ENCODE data around the gene HOPX.

HOPX gene

DNA sequence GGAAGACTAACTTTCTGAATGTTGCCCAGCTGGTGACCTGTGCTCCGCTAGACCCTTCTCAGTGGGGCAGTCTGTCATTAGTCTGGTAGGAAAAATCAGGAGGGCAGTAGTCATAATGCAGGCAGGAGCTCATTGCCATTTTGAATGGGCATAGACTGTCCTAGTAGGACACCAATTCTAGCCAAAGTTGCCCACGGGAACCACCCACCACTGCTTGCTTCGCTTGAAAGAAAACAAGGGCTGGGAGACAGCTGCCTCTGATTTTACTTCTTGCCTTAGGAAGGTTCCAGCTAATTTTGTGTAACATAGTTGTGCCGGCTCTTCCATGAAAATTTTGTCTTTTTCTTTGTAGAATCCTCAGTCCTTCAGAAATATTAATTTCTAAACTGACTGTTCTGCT, 23.3 kb downstream of the HOPX start:
- H3K27ac ChIP-seq (ENCODE audit: low read depth, low read length), result no peak overlapping the region
- no peaks in the 10 kb centered on the region for H3K36me3 ChIP-seq (ENCODE audit: control insufficient read depth in 1 of 2, insufficient read depth in 2 of 2, low read length in 2 of 2)
- no peak overlapping the region for H3K9ac ChIP-seq (ENCODE audit: low read depth in 1 of 2, low read length in 2 of 2)
- no peaks in the 10 kb centered on the region for H3K9me3 ChIP-seq (ENCODE audit: control insufficient read depth in 1 of 2, low read length in 2 of 2)
- H3K27me3 ChIP-seq (ENCODE audit: control insufficient read depth in 1 of 2, insufficient read depth in 2 of 2, low read length in 2 of 2), result peaks cover 12 to 30% of the 10 kb centered on the region in 2 donors
- H3K4me3 ChIP-seq (ENCODE audit: low read depth in 1 of 2, low read length in 2 of 2), result no peak overlapping the region
- peaks cover 20 to 24% of the 10 kb centered on the region in 2 donors for H3K4me1 ChIP-seq (ENCODE audit: control insufficient read depth in 1 of 2, insufficient read depth in 2 of 2, low read length in 2 of 2)

DNA sequence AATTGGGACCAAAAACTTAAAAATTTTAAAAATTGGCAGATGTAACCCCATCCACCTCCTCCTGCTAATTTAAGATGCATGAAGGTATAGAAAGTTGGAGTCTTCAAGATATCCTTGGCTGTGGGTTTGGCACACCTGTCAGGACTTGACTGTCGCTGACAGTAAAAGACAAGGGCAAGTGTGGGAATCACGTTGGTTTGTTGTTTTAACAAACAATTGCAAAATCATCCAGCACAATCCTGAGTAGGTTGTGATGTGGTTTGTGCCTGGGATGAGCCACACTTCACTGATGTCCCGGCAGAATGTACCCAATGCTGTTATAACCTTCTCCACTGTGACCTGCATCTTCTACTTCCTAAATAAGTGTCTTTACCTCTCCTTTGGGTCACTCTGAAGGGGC, 24.0 kb downstream of the HOPX start:
- H3K27ac ChIP-seq (ENCODE audit: low read depth, low read length), result no peak overlapping the region
- H3K4me1 ChIP-seq (ENCODE audit: control insufficient read depth in 1 of 2, insufficient read depth in 2 of 2, low read length in 2 of 2), result peaks cover 20 to 24% of the 10 kb centered on the region in 2 donors
- H3K9ac ChIP-seq (ENCODE audit: low read depth in 1 of 2, low read length in 2 of 2), result no peak overlapping the region
- peaks cover 12 to 30% of the 10 kb centered on the region in 2 donors for H3K27me3 ChIP-seq (ENCODE audit: control insufficient read depth in 1 of 2, insufficient read depth in 2 of 2, low read length in 2 of 2)
- no peaks in the 10 kb centered on the region for H3K36me3 ChIP-seq (ENCODE audit: control insufficient read depth in 1 of 2, insufficient read depth in 2 of 2, low read length in 2 of 2)
- H3K4me3 ChIP-seq (ENCODE audit: low read depth in 1 of 2, low read length in 2 of 2), result no peak overlapping the region
- no peaks in the 10 kb centered on the region for H3K9me3 ChIP-seq (ENCODE audit: control insufficient read depth in 1 of 2, low read length in 2 of 2)

DNA sequence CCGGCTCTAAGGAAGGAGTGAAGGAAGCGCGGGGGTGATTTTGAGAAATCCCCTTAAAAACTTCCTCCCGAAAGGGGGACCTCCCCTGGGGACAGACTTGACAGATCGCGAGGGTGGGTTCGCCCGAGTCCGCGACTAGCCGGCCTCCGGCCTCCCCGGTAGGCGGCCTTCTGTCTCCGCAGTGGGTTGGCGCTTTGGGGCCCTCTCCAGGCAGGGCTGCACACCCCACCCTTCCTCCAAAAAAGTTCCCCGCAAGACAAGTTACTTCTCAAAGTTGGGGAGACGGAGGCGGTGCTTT, 24.8 kb downstream of the HOPX start:
- no peak overlapping the region for H3K27ac ChIP-seq (ENCODE audit: low read depth, low read length)
- H3K27me3 ChIP-seq (ENCODE audit: control insufficient read depth in 1 of 2, insufficient read depth in 2 of 2, low read length in 2 of 2), result peaks cover 12 to 30% of the 10 kb centered on the region in 2 donors
- no peaks in the 10 kb centered on the region for H3K9me3 ChIP-seq (ENCODE audit: control insufficient read depth in 1 of 2, low read length in 2 of 2)
- H3K36me3 ChIP-seq (ENCODE audit: control insufficient read depth in 1 of 2, insufficient read depth in 2 of 2, low read length in 2 of 2), result no peaks in the 10 kb centered on the region
- H3K4me3 ChIP-seq (ENCODE audit: low read depth in 1 of 2, low read length in 2 of 2), result peak overlapping the region; percentile 73 to 76
- peak overlapping the region in 1 of 2 donors; percentile 66 for H3K9ac ChIP-seq (ENCODE audit: low read depth in 1 of 2, low read length in 2 of 2)
- H3K4me1 ChIP-seq (ENCODE audit: control insufficient read depth in 1 of 2, insufficient read depth in 2 of 2, low read length in 2 of 2), result peaks cover 17 to 20% of the 10 kb centered on the region in 2 donors

DNA sequence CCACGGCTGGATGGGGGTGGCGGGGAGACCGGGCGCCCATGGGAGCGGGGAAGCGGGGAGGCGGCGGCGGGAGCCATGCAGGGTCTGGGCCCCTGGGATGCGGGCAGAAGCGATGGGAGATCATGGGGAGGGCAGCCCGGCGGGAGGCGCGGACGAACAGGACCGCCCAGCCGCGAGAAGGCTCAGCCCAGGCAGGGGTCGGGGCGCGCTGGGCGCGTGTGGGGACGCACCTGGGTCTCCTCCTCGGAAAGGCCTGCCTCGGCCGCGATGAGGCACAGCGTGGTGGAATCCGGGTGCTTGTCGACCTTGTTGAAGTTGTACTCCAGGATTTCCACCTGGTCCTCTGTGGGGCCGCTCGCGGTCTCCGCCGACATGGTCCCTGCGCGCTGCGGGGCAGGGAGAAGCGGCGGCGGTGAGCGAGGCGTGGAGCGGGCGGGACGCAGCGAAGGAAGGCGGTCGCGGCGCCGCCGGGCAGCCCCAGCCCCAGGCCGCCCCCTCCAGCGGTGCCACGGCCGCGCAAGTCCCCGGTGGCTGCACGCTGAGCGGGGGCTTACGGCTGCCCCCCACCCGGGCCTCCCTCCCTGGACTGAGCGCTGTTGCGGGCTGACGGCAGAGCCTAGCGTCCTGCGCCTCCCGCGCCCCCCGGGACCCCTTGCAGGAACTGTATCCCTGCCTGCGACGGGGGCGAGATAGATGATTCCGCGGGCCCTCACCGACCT, 25.3 kb downstream of the HOPX start:
- no peaks in the 10 kb centered on the region for H3K9me3 ChIP-seq (ENCODE audit: control insufficient read depth in 1 of 2, low read length in 2 of 2)
- H3K9ac ChIP-seq (ENCODE audit: low read depth in 1 of 2, low read length in 2 of 2), result peak overlapping the region; percentile 33 to 66
- peaks cover 17 to 20% of the 10 kb centered on the region in 2 donors for H3K4me1 ChIP-seq (ENCODE audit: control insufficient read depth in 1 of 2, insufficient read depth in 2 of 2, low read length in 2 of 2)
- no peaks in the 10 kb centered on the region for H3K36me3 ChIP-seq (ENCODE audit: control insufficient read depth in 1 of 2, insufficient read depth in 2 of 2, low read length in 2 of 2)
- H3K4me3 ChIP-seq (ENCODE audit: low read depth in 1 of 2, low read length in 2 of 2), result peak overlapping the region; percentile 73 to 76
- no peak overlapping the region for H3K27ac ChIP-seq (ENCODE audit: low read depth, low read length)
- peaks cover 12 to 30% of the 10 kb centered on the region in 2 donors for H3K27me3 ChIP-seq (ENCODE audit: control insufficient read depth in 1 of 2, insufficient read depth in 2 of 2, low read length in 2 of 2)

DNA sequence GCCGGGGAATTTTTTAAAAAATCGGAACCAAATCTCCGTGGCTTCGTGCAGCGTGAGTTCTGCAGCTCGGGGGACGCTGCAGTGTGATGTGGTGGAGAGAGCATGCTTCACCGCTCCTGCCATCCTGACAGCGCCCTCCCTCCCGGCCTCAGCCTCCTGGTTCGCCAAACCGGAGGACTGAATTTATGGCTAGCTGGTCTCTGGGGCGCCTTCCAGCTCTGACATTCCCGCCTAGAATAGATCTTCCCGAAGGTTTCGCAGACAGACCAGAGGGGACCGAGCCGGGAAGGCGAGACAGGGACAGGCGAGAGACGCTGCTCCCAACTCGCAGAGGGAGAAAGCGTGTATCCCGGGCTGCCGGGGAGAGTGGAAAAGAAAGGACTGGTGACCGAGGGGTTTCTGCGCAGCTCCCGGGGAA, 25.9 kb downstream of the HOPX start:
- H3K9me3 ChIP-seq (ENCODE audit: control insufficient read depth in 1 of 2, low read length in 2 of 2), result no peaks in the 10 kb centered on the region
- H3K36me3 ChIP-seq (ENCODE audit: control insufficient read depth in 1 of 2, insufficient read depth in 2 of 2, low read length in 2 of 2), result no peaks in the 10 kb centered on the region
- peaks cover 12 to 30% of the 10 kb centered on the region in 2 donors for H3K27me3 ChIP-seq (ENCODE audit: control insufficient read depth in 1 of 2, insufficient read depth in 2 of 2, low read length in 2 of 2)
- no peak overlapping the region for H3K27ac ChIP-seq (ENCODE audit: low read depth, low read length)
- peak overlapping the region; percentile 73 to 76 for H3K4me3 ChIP-seq (ENCODE audit: low read depth in 1 of 2, low read length in 2 of 2)
- H3K4me1 ChIP-seq (ENCODE audit: control insufficient read depth in 1 of 2, insufficient read depth in 2 of 2, low read length in 2 of 2), result peaks cover 17 to 20% of the 10 kb centered on the region in 2 donors
- peak overlapping the region in 1 of 2 donors; percentile 66 for H3K9ac ChIP-seq (ENCODE audit: low read depth in 1 of 2, low read length in 2 of 2)

DNA sequence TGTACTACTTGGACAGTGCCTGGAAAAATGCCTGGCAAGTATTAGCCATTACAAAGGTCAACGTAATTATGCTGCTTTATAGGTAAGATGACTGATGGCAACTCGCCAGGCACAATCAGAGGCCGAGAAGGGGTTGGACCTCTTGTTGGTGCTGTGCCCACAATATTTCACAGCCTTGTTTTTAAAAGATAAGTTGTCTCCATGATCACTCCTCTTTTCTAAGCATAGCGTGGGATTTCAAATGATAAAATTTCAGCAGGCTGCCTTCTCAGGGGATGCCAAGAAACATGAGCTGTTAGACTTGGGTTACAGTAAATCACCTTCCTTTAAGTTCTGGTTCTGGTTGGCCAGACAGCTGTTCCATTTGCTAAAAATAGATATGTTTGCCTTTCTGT, 26.9 kb downstream of the HOPX start:
- Histone ChIP-seq H3K27ac (ENCODE audit: low read depth, low read length) (no peak overlapping the region), H3K4me3 (ENCODE audit: low read depth in 1 of 2, low read length in 2 of 2) (peak overlapping the region in 1 of 2 donors; percentile 42), H3K9me3 (ENCODE audit: control insufficient read depth in 1 of 2, low read length in 2 of 2) (no peaks in the 10 kb centered on the region), H3K27me3 (ENCODE audit: control insufficient read depth in 1 of 2, insufficient read depth in 2 of 2, low read length in 2 of 2) (peaks cover 12 to 30% of the 10 kb centered on the region in 2 donors), H3K36me3 (ENCODE audit: control insufficient read depth in 1 of 2, insufficient read depth in 2 of 2, low read length in 2 of 2) (no peaks in the 10 kb centered on the region), H3K9ac (ENCODE audit: low read depth in 1 of 2, low read length in 2 of 2) (no peak overlapping the region), H3K4me1 (ENCODE audit: control insufficient read depth in 1 of 2, insufficient read depth in 2 of 2, low read length in 2 of 2) (peaks cover 17 to 20% of the 10 kb centered on the region in 2 donors)

DNA sequence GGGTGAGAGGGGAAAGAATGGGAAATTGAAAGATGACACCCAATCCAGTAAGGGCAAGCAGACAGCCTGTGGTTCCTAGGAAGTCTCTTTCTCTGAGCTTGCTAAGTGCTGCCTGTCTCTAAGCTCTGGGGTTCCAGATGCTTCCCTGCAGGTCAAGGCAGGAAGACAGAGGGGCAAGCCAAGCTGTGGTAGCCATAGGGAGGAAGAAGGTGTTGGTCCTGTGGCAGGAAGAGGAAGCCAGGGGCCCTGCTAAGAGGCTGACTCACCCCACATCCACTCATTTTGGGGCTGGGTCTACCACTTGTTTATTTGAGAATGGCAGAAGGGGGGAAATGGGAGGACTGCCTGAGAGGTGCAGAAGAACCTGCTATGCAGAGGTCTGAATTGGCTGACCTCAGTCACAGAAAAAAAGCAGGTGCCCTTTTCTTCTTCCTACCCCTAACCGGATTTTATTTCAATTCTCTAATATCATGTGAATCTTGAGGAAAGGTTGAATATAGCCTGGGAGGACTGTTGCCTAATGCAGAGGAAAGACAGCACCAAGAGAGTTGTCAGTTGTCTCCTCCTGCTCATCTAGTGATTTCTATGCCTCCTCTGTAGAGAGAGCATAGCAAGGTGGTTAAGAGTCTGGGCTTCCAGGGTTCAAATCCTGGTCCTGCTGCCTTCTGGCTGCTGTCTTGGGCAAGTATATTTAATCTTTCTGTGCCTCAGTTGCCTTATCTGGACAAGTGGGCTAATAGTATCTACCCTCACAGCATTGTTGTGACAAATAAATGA, 27.4 kb downstream of the HOPX start:
- H3K9ac ChIP-seq (ENCODE audit: low read depth in 1 of 2, low read length in 2 of 2), result no peak overlapping the region
- peak overlapping the region in 1 of 2 donors; percentile 9 for H3K4me3 ChIP-seq (ENCODE audit: low read depth in 1 of 2, low read length in 2 of 2)

DNA sequence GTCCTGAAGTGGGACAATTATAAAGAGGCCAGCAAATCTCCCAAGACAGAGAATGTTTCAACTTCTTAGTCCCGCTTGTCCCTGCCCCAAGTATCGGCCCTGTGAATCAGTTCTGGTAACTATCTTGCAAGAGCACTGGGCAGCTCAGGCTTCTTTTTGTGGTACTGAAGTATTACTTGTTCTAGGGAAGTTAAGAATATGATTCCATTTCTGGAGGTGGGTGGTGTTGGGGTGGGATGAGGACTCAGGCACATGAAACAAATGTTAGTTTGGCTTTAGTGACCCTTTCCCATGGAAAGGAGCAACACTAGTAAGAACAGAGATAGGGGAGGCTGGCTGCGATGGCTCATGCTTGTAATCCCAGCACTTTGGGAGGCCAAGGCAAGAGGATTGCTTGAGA, 28.9 kb downstream of the HOPX start:
- Histone ChIP-seq H3K36me3 (ENCODE audit: control insufficient read depth in 1 of 2, insufficient read depth in 2 of 2, low read length in 2 of 2) (no peaks in the 10 kb centered on the region), H3K4me3 (ENCODE audit: low read depth in 1 of 2, low read length in 2 of 2) (no peak overlapping the region), H3K9me3 (ENCODE audit: control insufficient read depth in 1 of 2, low read length in 2 of 2) (no peaks in the 10 kb centered on the region), H3K27ac (ENCODE audit: low read depth, low read length) (no peak overlapping the region), H3K27me3 (ENCODE audit: control insufficient read depth in 1 of 2, insufficient read depth in 2 of 2, low read length in 2 of 2) (peaks cover 11 to 17% of the 10 kb centered on the region in 2 donors), H3K9ac (ENCODE audit: low read depth in 1 of 2, low read length in 2 of 2) (no peak overlapping the region), H3K4me1 (ENCODE audit: control insufficient read depth in 1 of 2, insufficient read depth in 2 of 2, low read length in 2 of 2) (peaks cover 17 to 20% of the 10 kb centered on the region in 2 donors)

More for the DNA sequence above, 27.4 kb downstream of the HOPX start:
- Histone ChIP-seq H3K27me3 (ENCODE audit: control insufficient read depth in 1 of 2, insufficient read depth in 2 of 2, low read length in 2 of 2) (peaks cover 12 to 30% of the 10 kb centered on the region in 2 donors), H3K4me1 (ENCODE audit: control insufficient read depth in 1 of 2, insufficient read depth in 2 of 2, low read length in 2 of 2) (peaks cover 17 to 20% of the 10 kb centered on the region in 2 donors), H3K27ac (ENCODE audit: low read depth, low read length) (no peak overlapping the region), H3K36me3 (ENCODE audit: control insufficient read depth in 1 of 2, insufficient read depth in 2 of 2, low read length in 2 of 2) (no peaks in the 10 kb centered on the region), H3K9me3 (ENCODE audit: control insufficient read depth in 1 of 2, low read length in 2 of 2) (no peaks in the 10 kb centered on the region)

DNA sequence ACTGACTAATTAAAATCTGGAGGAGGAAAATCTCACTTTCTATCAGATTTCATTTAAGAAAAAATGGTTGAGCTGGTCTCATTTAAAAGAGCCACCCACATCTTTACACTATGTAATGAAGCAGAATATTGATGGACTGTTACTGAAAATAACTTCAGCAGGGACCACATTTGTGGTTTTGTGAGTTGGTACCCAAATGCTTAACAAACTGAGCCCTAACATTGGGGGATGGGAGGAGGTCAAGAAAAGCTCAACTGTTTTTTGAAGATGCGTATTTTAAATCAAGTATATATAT, 30.1 kb downstream of the HOPX start:
- Histone ChIP-seq H3K27me3 (ENCODE audit: control insufficient read depth in 1 of 2, insufficient read depth in 2 of 2, low read length in 2 of 2) (peaks cover under 1 to 5% of the 10 kb centered on the region in 2 donors), H3K9me3 (ENCODE audit: control insufficient read depth in 1 of 2, low read length in 2 of 2) (peaks cover 0 to 3% of the 10 kb centered on the region in 2 donors), H3K4me3 (ENCODE audit: low read depth in 1 of 2, low read length in 2 of 2) (no peak overlapping the region), H3K4me1 (ENCODE audit: control insufficient read depth in 1 of 2, insufficient read depth in 2 of 2, low read length in 2 of 2) (peaks cover 17 to 20% of the 10 kb centered on the region in 2 donors), H3K36me3 (ENCODE audit: control insufficient read depth in 1 of 2, insufficient read depth in 2 of 2, low read length in 2 of 2) (no peaks in the 10 kb centered on the region), H3K27ac (ENCODE audit: low read depth, low read length) (no peak overlapping the region), H3K9ac (ENCODE audit: low read depth in 1 of 2, low read length in 2 of 2) (no peak overlapping the region)

DNA sequence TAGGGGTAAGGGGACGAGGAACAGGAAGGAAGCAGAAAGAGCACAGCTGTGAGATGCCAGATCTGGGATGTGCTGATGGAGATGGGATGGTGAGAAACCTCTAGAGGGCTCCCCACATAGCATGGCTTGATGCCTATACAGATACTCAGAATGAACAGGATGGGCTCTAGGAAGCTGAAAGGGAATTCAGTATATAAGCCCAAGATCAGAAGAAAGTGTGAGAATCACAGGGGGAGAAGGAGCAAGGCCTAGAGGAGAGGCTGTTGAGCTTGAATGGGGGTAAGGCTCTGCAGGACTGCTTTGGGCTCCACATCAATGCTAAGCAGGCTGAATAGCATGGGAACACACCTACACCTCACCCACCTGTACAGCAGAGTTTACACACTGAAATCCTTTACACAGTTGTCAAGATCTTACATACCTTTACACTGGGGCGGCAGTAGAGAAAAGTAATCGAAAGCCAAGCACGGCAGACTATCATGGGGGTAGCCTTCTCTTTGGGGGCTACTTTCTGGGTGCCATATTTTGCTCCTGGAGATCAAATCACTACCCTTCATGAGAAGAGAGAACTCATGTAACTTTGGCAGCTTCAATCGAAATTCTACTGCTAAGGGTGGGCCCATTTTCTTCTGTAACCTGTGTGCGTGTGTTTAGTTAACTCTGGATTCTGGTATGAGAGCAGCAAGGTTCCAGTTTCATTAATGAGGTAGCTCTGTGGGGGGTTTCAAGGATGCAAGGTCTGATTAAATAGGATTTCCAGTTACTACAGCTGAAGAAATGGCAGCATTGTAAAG, 30.6 kb downstream of the HOPX start:
- no peaks in the 10 kb centered on the region for H3K36me3 ChIP-seq (ENCODE audit: control insufficient read depth in 1 of 2, insufficient read depth in 2 of 2, low read length in 2 of 2)
- H3K9me3 ChIP-seq (ENCODE audit: control insufficient read depth in 1 of 2, low read length in 2 of 2), result peaks cover 0 to 3% of the 10 kb centered on the region in 2 donors
- H3K9ac ChIP-seq (ENCODE audit: low read depth in 1 of 2, low read length in 2 of 2), result no peak overlapping the region
- peaks cover 17 to 20% of the 10 kb centered on the region in 2 donors for H3K4me1 ChIP-seq (ENCODE audit: control insufficient read depth in 1 of 2, insufficient read depth in 2 of 2, low read length in 2 of 2)
- no peak overlapping the region for H3K27ac ChIP-seq (ENCODE audit: low read depth, low read length)
- peaks cover 0 to 4% of the 10 kb centered on the region in 2 donors for H3K27me3 ChIP-seq (ENCODE audit: control insufficient read depth in 1 of 2, insufficient read depth in 2 of 2, low read length in 2 of 2)
- H3K4me3 ChIP-seq (ENCODE audit: low read depth in 1 of 2, low read length in 2 of 2), result no peak overlapping the region

All from duodenal mucosa (tissue), 2 donors.